ENCODE results near the gene PIP4K2A. TPM values are rescaled to one million over a fixed set of nuclear protein-coding genes. Genes with fewer than 3 reads are reported as not detected.

PIP4K2A gene
- total RNA-seq, 2 donors from 2014 or later = 15.0 to 17.8 TPM

DNA sequence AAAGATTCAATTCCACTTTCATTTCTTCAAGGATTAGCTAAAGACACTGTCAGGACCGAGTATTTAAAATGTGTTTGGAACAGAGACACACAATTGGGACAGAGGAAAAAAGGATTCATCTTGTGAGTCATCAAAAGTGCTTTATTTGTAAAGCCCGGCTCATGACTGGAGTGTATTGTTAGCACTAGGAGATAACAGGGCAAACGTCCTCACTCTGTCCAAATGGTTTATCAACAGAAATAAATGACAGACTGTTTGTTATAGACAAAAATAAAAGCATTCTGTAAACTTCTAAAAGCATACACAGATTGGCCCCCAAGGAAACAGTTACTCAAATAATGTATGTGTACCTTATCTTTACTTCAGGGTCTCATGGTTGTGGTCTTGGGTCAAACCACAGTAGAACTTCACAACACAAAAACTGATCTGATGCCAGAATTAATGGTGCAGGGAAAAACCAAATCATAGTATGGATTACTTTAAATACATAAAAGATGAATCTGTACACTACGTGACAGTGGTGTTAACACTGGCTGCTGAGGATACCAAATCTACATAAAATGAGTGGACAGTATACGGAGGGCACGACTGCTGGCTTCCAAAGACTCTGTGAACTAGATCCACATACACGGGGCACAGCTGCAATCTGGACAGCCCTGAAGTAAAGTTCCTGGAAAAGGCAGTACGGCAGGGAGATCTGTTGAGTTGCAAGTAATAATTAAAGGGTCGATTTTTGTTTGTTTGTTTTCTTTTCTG, 179.4 kb downstream of the PIP4K2A start:
- TF ChIP-seq, protein P1, sequence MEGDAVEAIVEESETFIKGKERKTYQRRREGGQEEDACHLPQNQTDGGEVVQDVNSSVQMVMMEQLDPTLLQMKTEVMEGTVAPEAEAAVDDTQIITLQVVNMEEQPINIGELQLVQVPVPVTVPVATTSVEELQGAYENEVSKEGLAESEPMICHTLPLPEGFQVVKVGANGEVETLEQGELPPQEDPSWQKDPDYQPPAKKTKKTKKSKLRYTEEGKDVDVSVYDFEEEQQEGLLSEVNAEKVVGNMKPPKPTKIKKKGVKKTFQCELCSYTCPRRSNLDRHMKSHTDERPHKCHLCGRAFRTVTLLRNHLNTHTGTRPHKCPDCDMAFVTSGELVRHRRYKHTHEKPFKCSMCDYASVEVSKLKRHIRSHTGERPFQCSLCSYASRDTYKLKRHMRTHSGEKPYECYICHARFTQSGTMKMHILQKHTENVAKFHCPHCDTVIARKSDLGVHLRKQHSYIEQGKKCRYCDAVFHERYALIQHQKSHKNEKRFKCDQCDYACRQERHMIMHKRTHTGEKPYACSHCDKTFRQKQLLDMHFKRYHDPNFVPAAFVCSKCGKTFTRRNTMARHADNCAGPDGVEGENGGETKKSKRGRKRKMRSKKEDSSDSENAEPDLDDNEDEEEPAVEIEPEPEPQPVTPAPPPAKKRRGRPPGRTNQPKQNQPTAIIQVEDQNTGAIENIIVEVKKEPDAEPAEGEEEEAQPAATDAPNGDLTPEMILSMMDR (conservative IDR thresholded peaks at IDR 0.05) = no peak
- Mint-ChIP-seq H3K27ac (no peak overlapping the region), H3K27me3 (ENCODE audit: insufficient read depth) (no peaks in the 10 kb centered on the region), H3K4me3 (no peak overlapping the region), H3K36me3 (ENCODE audit: low read depth) (peaks cover 36% of the 10 kb centered on the region), H3K9me3 (no peaks in the 10 kb centered on the region), H3K4me1 (no peaks in the 10 kb centered on the region)
- DNase-seq = no peak
- no peaks in the 10 kb centered on the region for H3K9me3 ChIP-seq (ENCODE audit: control insufficient read depth, low read length)
- H3K4me1 ChIP-seq (ENCODE audit: control insufficient read depth, insufficient read depth, low read length) = no peaks in the 10 kb centered on the region
- H3K4me3 ChIP-seq (ENCODE audit: low read length) = no peak overlapping the region
- no peaks in the 10 kb centered on the region for H3K36me3 ChIP-seq (ENCODE audit: control insufficient read depth, insufficient read depth, low read length)
- H3K27me3 ChIP-seq (ENCODE audit: control insufficient read depth, insufficient read depth, low read length, poor library complexity, severe bottlenecking) = no peaks in the 10 kb centered on the region
- H3K9ac ChIP-seq (ENCODE audit: extremely low read depth, low read length, poor library complexity, severe bottlenecking) = no peak overlapping the region
- 94 to 100% methylated on average over 7 to 9 of the region's 9 CpGs for WGBS, 2 experiments (ENCODE audit: insufficient coverage in 1 of 2, insufficient read length in 1 of 2)
- H3K27ac ChIP-seq (ENCODE audit: low read depth, low read length) = no peak overlapping the region

DNA sequence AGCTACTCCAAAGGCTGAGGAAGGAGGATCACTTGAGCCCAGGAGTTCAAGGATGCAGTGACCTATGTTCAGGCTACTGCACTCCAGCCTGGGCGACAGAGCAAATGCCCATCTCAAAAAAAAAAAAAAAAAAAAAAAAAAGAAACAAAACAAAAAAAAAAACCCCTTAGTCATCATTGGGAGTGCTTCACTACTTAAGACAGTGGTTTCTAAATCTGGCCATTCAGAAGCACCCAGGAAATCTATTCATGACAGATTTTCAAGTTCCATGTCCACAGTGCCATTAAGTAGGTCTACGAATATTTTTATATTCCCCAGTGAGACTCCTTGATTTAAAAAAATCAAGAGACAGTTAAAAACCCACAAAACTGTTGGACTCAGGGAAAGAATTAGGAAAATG, 182.9 kb downstream of the PIP4K2A start:
- no peaks in the 10 kb centered on the region for H3K4me1 Mint-ChIP-seq
- Histone ChIP-seq H3K9me3 (ENCODE audit: control insufficient read depth, low read length) (no peaks in the 10 kb centered on the region), H3K27me3 (ENCODE audit: control insufficient read depth, insufficient read depth, low read length, poor library complexity, severe bottlenecking) (no peaks in the 10 kb centered on the region), H3K36me3 (ENCODE audit: control insufficient read depth, insufficient read depth, low read length) (no peaks in the 10 kb centered on the region), H3K4me3 (ENCODE audit: low read length) (no peak overlapping the region), H3K4me1 (ENCODE audit: control insufficient read depth, insufficient read depth, low read length) (no peaks in the 10 kb centered on the region), H3K27ac (ENCODE audit: low read depth, low read length) (no peak overlapping the region), H3K9ac (ENCODE audit: extremely low read depth, low read length, poor library complexity, severe bottlenecking) (no peak overlapping the region)
- H3K27me3 Mint-ChIP-seq (ENCODE audit: insufficient read depth) = peaks cover 2% of the 10 kb centered on the region
- no peak overlapping the region for H3K4me3 Mint-ChIP-seq
- H3K9me3 Mint-ChIP-seq = peaks cover 10% of the 10 kb centered on the region
- WGBS, 2 experiments (ENCODE audit: insufficient coverage in 1 of 2, insufficient read length in 1 of 2) = 90% methylated on average over 2 of the region's 2 CpGs; no CpG with 5 or more reads in 1 of the 2 experiments
- no peak overlapping the region for H3K27ac Mint-ChIP-seq
- DNase-seq = no peak
- TF ChIP-seq, protein P1 (conservative IDR thresholded peaks at IDR 0.05) = no peak
- peaks cover 12% of the 10 kb centered on the region for H3K36me3 Mint-ChIP-seq (ENCODE audit: low read depth)

DNA sequence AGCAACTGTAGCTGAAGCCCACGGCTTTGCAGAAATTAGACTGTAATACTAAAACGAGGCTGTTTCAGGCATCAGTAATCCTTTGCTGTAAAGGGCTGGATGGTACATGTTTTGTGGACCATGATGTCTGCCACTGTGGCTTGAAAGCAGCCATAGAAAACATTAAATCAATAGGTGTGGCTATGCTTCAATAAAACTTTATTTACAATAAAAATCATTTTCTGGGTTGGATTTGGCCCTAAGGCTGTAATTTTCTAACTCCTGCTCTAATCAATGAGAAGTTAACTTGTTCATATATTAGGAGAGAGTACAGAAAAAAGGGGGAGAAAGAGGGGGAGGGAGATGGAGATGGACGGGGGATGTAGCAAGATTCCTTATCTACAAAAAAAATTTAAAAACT, 183.4 kb downstream of the PIP4K2A start:
- H3K27me3 Mint-ChIP-seq (ENCODE audit: insufficient read depth) = peaks cover 3% of the 10 kb centered on the region
- no peak overlapping the region for H3K9ac ChIP-seq (ENCODE audit: extremely low read depth, low read length, poor library complexity, severe bottlenecking)
- H3K4me3 ChIP-seq (ENCODE audit: low read length) = no peak overlapping the region
- H3K4me1 Mint-ChIP-seq = no peaks in the 10 kb centered on the region
- H3K36me3 Mint-ChIP-seq (ENCODE audit: low read depth) = peaks cover 8% of the 10 kb centered on the region
- WGBS, 2 experiments (ENCODE audit: insufficient coverage in 1 of 2, insufficient read length in 1 of 2) = 91 to 95% methylated on average over 3 of the region's 3 CpGs
- no peaks in the 10 kb centered on the region for H3K9me3 ChIP-seq (ENCODE audit: control insufficient read depth, low read length)
- H3K4me1 ChIP-seq (ENCODE audit: control insufficient read depth, insufficient read depth, low read length) = no peaks in the 10 kb centered on the region
- H3K27ac Mint-ChIP-seq = no peak overlapping the region
- H3K27me3 ChIP-seq (ENCODE audit: control insufficient read depth, insufficient read depth, low read length, poor library complexity, severe bottlenecking) = no peaks in the 10 kb centered on the region
- no peak for DNase-seq
- H3K9me3 Mint-ChIP-seq = peaks cover 10% of the 10 kb centered on the region
- TF ChIP-seq, protein P1 (conservative IDR thresholded peaks at IDR 0.05) = no peak
- no peak overlapping the region for H3K27ac ChIP-seq (ENCODE audit: low read depth, low read length)
- H3K4me3 Mint-ChIP-seq = no peak overlapping the region
- H3K36me3 ChIP-seq (ENCODE audit: control insufficient read depth, insufficient read depth, low read length) = no peaks in the 10 kb centered on the region
